HCT116 (cell line): Measurements from ENCODE around the gene EEF2KMT. TPM values are rescaled to one million over a fixed set of nuclear protein-coding genes. Genes with fewer than 3 reads are reported as not detected.
"Not testable (repeated sequence)": the region's sequence is repeated elsewhere in the genome, so short reads cannot be mapped to it uniquely, and the experiment has no call there.

Experiments used
- ATAC-seq: fragments of 200-7000 bp; cut with Tn5 transposase; 2 replicates; pipeline ENCODE4 v1.9.1; 2020; ENCODE audit warnings: mild to moderate bottlenecking, moderate library complexity
- BruUV-seq: library from RNA; stranded (reverse); fragments of 400-500 nt; replicated peaks from 2 replicates; lab custom pipeline; 2021; lab: Mats Ljungman, UMichigan
- CTCF ChIA-PET: fragments of 300-600 bp; sonication (Branson Sonifier 250); formaldehyde crosslinking; loops from one replicate; lab custom pipeline; 2021; ENCODE audit warnings: antibody characterized with exemption; lab: Charles Lee
- POLR2A ChIA-PET: fragments of 300-600, 350-600 bp; sonication (Branson Sonifier 250); formaldehyde crosslinking; loops from one replicate; lab custom pipeline; 2021; ENCODE audit warnings: antibody characterized with exemption; lab: Charles Lee
- RAD21 ChIA-PET, 2 experiments: fragments of 300-600 bp; sonication (Branson Sonifier 250); formaldehyde crosslinking; loops; one replicate each; lab custom pipeline; 2023; ENCODE audit warnings: low total read pairs in 2 of 2; ENCODE audit not compliant: uncharacterized antibody in 2 of 2, unreplicated experiment in 2 of 2, low non-redundant PET in 1 of 2; lab: Charles Lee
- DNase-seq: peaks from one replicate; pipeline ENCODE4 v3.0.0-alpha.2; 2010; ENCODE audit warnings: low read depth, low spot score
- H2AFZ ChIP-seq: fragments of 200-600 bp; shearing (Covaris generic), sonication (generic); 2 replicates; pipeline ENCODE4 v1.6.1; 2017; ENCODE audit warnings: low read depth, mixed run types, mixed read lengths, antibody characterized with exemption, low read length; ENCODE audit not compliant: poor library complexity, severe bottlenecking
- H3K27ac ChIP-seq: 2 replicates; pipeline ENCODE4 v1.5.1; 2012; ENCODE audit warnings: low read depth, low read length
- H3K27me3 ChIP-seq: fragments of 200-600 bp; sonication (generic); 2 replicates; pipeline ENCODE4 v1.6.1; 2016; ENCODE audit warnings: mixed run types, low read length, mixed read lengths; ENCODE audit not compliant: insufficient read depth
- H3K36me3 ChIP-seq, 2 experiments: fragments of 200-500 bp in 1 of 2; fragments of 200-600 bp in 1 of 2; sonication (Bioruptor generic) in 1 of 2; sonication (generic) in 1 of 2; 2 replicates each; pipeline versions ENCODE4 v1.5.1 to v1.6.1; 2014 to 2016; ENCODE audit warnings: low read length in 2 of 2, inconsistent platforms in 1 of 2, mixed read lengths in 1 of 2, mixed run types in 1 of 2; ENCODE audit not compliant: insufficient read depth in 2 of 2, control insufficient read depth in 1 of 2
- H3K4me1 ChIP-seq, 2 experiments: fragments of 200-600 bp in 1 of 2; sonication (generic) in 1 of 2; 2 replicates each; pipeline versions ENCODE4 v1.5.1 to v1.6.1; 2012 to 2017; ENCODE audit warnings: low read length in 2 of 2, inconsistent platforms in 1 of 2, mild to moderate bottlenecking in 1 of 2, mixed read lengths in 1 of 2, mixed run types in 1 of 2, moderate library complexity in 1 of 2; ENCODE audit not compliant: insufficient read depth in 2 of 2, control insufficient read depth in 1 of 2
- H3K4me2 ChIP-seq: fragments of 200-600 bp; sonication (generic); 2 replicates; pipeline ENCODE4 v1.6.1; 2017; ENCODE audit warnings: mixed run types, low read length, mixed read lengths
- H3K4me3 ChIP-seq, 2 experiments: fragments of 200-600 bp in 1 of 2; sonication (generic) in 1 of 2; replicated peaks in 1 of 2; 2 replicates each; pipeline ENCODE4 v1.5.1; 2011 to 2016; ENCODE audit warnings: low read length in 2 of 2, control low read depth in 1 of 2, low read depth in 1 of 2, mild to moderate bottlenecking in 1 of 2, mixed read lengths in 1 of 2, mixed run types in 1 of 2
- H3K79me2 ChIP-seq: fragments of 200-600 bp; sonication (generic); 2 replicates; pipeline ENCODE4 v1.6.1; 2017; ENCODE audit warnings: mild to moderate bottlenecking, mixed run types, low read length, moderate library complexity, mixed read lengths; ENCODE audit not compliant: insufficient read depth
- H3K9ac ChIP-seq: fragments of 200-600 bp; sonication (generic); 2 replicates; pipeline ENCODE4 v1.6.1; 2016; ENCODE audit warnings: low read length, mixed read lengths
- H3K9me2 ChIP-seq: fragments of 200-600 bp; sonication (generic), shearing (Covaris generic); 2 replicates; pipeline ENCODE4 v1.6.1; 2017; ENCODE audit warnings: mixed run types, mild to moderate bottlenecking, moderate library complexity; ENCODE audit not compliant: insufficient read depth
- H3K9me3 ChIP-seq, 2 experiments: fragments of 200-500 bp in 1 of 2; fragments of 200-600 bp in 1 of 2; sonication (Bioruptor generic) in 1 of 2; sonication (generic) in 1 of 2; 2 replicates each; pipeline ENCODE4 v1.6.1; 2014 to 2017; ENCODE audit warnings: low read length in 2 of 2, mixed read lengths in 2 of 2, inconsistent platforms in 1 of 2, low read depth in 1 of 2, mild to moderate bottlenecking in 1 of 2, mixed run types in 1 of 2, moderate library complexity in 1 of 2; ENCODE audit not compliant: control insufficient read depth in 1 of 2, insufficient read depth in 1 of 2
- H4K20me1 ChIP-seq: fragments of 200-600 bp; sonication (generic), shearing (Covaris generic); 2 replicates; pipeline ENCODE4 v1.6.1; 2017; ENCODE audit warnings: mixed run types, mild to moderate bottlenecking, moderate library complexity; ENCODE audit not compliant: insufficient read depth
- CEBPB ChIP-seq: IDR thresholded peaks from 2 replicates; pipeline ENCODE4 v1.6.1; 2012; ENCODE audit warnings: low read depth
- EGR1 ChIP-seq: IDR thresholded peaks from 2 replicates; pipeline ENCODE4 v1.6.1; 2012; ENCODE audit warnings: low read depth
- ELF1 ChIP-seq: IDR thresholded peaks from 2 replicates; pipeline ENCODE4 v1.6.1; 2012; ENCODE audit warnings: low read depth, borderline replicate concordance
- EZH2 ChIP-seq: fragments of 200-600 bp; sonication (generic); IDR thresholded peaks from 2 replicates; pipeline ENCODE4 v1.6.1; 2017; ENCODE audit warnings: antibody characterized with exemption, mixed run types
- FOSL1 ChIP-seq: IDR thresholded peaks from 2 replicates; pipeline ENCODE4 v1.6.1; 2012; ENCODE audit warnings: low read depth
- POLR2AphosphoS5 ChIP-seq: IDR thresholded peaks from 2 replicates; pipeline ENCODE4 v1.6.1; 2011; ENCODE audit warnings: mild to moderate bottlenecking, low read depth, low read length, moderate library complexity
- RAD21 ChIP-seq: IDR thresholded peaks from 2 replicates; pipeline ENCODE4 v1.6.1; 2012; ENCODE audit warnings: low read depth, mild to moderate bottlenecking
- SIN3A ChIP-seq: IDR thresholded peaks from 2 replicates; pipeline ENCODE4 v1.6.1; 2012; ENCODE audit warnings: low read depth
- SP1 ChIP-seq: IDR thresholded peaks from 2 replicates; pipeline ENCODE4 v1.6.1; 2012; ENCODE audit warnings: low read depth
- SRF ChIP-seq: IDR thresholded peaks from 2 replicates; pipeline ENCODE4 v1.6.1; 2012; ENCODE audit warnings: low read depth
- TCF7L2 ChIP-seq: IDR thresholded peaks from 2 replicates; pipeline ENCODE4 v1.7.0; 2011; ENCODE audit warnings: borderline replicate concordance, inconsistent platforms; ENCODE audit not compliant: insufficient read depth, insufficient read length; ENCODE audit errors: extremely low read depth
- ZFX ChIP-seq: fragments of 450-650 bp; IDR thresholded peaks from 2 replicates; pipeline ENCODE4 v1.6.1; 2017
- intact Hi-C: fragments of 100-400 bp; cut with micrococcal nuclease; formaldehyde crosslinking; loops from 2 replicates; pipeline ENCODE4 v1.10.0; 2022
- total RNA-seq: library from RNA; stranded (reverse); gene quantifications from one replicate; pipeline ENCODE4 v1.2.1, GENCODE V29; 2021; ENCODE audit not compliant: unreplicated experiment
- TF ChIP-seq, protein P1 (sequence below): IDR thresholded peaks from 2 replicates; pipeline ENCODE4 v1.6.1; 2012; ENCODE audit warnings: low read depth
- TF ChIP-seq, protein P2 (sequence below): IDR thresholded peaks from 2 replicates; pipeline ENCODE4 v1.6.1; 2012

EEF2KMT gene
- total RNA-seq, 1 experiment from 2014 or later, result 25.6 TPM

- POLR2A ChIA-PET, result not testable (repeated sequence)
Observed at GRCh38 chr16:5080461-5080860, 17.1 kb downstream of the EEF2KMT start.

DNA sequence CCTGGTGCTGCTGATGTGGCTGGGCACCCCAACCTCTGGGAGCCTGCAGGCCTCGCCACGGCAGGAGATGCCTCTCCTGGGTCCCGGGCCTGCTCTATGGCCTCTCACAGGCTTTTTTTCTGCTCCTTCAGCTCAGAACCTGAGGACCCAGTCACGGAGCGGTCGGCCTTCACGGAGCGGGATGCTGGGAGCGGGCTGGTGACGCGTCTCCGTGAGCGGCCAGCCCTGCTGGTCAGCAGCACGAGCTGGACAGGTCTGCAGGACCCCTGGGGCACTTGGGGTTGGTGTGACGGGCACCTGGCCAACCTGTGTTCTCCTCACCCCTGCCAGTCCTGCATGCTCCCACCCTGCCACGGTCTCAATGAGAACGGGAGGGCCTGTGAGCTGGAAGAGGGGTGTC is 19.0 kb downstream of the EEF2KMT start:
- no peaks in the 10 kb centered on the region for H3K9me2 ChIP-seq
- H3K4me2 ChIP-seq, result no peak overlapping the region
- H3K27ac ChIP-seq, result no peak overlapping the region
- ATAC-seq (no peak), DNase-seq (no peak)
- intact Hi-C loops, result no loop called here
- TF ChIP-seq CEBPB (no peak), EZH2 (no peak), SIN3A (no peak), POLR2AphosphoS5 (no peak), FOSL1 (no peak), RAD21 (no peak), SRF (no peak), SP1 (no peak), ELF1 (no peak), ZFX (no peak), TCF7L2 (no peak), EGR1 (no peak)
- TF ChIP-seq, protein P1, sequence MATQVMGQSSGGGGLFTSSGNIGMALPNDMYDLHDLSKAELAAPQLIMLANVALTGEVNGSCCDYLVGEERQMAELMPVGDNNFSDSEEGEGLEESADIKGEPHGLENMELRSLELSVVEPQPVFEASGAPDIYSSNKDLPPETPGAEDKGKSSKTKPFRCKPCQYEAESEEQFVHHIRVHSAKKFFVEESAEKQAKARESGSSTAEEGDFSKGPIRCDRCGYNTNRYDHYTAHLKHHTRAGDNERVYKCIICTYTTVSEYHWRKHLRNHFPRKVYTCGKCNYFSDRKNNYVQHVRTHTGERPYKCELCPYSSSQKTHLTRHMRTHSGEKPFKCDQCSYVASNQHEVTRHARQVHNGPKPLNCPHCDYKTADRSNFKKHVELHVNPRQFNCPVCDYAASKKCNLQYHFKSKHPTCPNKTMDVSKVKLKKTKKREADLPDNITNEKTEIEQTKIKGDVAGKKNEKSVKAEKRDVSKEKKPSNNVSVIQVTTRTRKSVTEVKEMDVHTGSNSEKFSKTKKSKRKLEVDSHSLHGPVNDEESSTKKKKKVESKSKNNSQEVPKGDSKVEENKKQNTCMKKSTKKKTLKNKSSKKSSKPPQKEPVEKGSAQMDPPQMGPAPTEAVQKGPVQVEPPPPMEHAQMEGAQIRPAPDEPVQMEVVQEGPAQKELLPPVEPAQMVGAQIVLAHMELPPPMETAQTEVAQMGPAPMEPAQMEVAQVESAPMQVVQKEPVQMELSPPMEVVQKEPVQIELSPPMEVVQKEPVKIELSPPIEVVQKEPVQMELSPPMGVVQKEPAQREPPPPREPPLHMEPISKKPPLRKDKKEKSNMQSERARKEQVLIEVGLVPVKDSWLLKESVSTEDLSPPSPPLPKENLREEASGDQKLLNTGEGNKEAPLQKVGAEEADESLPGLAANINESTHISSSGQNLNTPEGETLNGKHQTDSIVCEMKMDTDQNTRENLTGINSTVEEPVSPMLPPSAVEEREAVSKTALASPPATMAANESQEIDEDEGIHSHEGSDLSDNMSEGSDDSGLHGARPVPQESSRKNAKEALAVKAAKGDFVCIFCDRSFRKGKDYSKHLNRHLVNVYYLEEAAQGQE, result no peak
- TF ChIP-seq, protein P2, sequence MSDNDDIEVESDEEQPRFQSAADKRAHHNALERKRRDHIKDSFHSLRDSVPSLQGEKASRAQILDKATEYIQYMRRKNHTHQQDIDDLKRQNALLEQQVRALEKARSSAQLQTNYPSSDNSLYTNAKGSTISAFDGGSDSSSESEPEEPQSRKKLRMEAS, result no peak
- RAD21 ChIA-PET, result no interaction called here
- H4K20me1 ChIP-seq, result no peaks in the 10 kb centered on the region
- peaks cover 15% of the 10 kb centered on the region for H3K79me2 ChIP-seq
- no peak overlapping the region for H3K9ac ChIP-seq
- H3K4me1 ChIP-seq, result no peaks in the 10 kb centered on the region
- POLR2A ChIA-PET, result no interaction called here
- H3K36me3 ChIP-seq, result peaks cover 0 to 11% of the 10 kb centered on the region in 2 experiments; a peak in 3 of 4 replicates
- no peaks in the 10 kb centered on the region for H3K27me3 ChIP-seq
- H3K4me3 ChIP-seq, result no peak overlapping the region
- BruUV-seq, result no TSS peak
- CTCF ChIA-PET, result no interaction called here
- H3K9me3 ChIP-seq, result no peaks in the 10 kb centered on the region
- no peak overlapping the region for H2AFZ ChIP-seq

More at GRCh38 chr16:5080461-5080860, 17.1 kb downstream of the EEF2KMT start:
- H3K4me2 ChIP-seq, H3K4me1 ChIP-seq, intact Hi-C loops, H3K9me3 ChIP-seq, H3K9me2 ChIP-seq, H4K20me1 ChIP-seq, H3K27ac ChIP-seq, DNase-seq, H3K9ac ChIP-seq, H2AFZ ChIP-seq, H3K27me3 ChIP-seq, H3K4me3 ChIP-seq, ATAC-seq, H3K79me2 ChIP-seq, CTCF ChIA-PET, RAD21 ChIA-PET, BruUV-seq: not testable (repeated sequence)
- H3K36me3 ChIP-seq, result peaks cover 0 to 11% of the 10 kb centered on the region in 2 experiments; a peak in 3 of 4 replicates
